ENCODE measurements around the gene FARSB.

The FARSB gene

DNA sequence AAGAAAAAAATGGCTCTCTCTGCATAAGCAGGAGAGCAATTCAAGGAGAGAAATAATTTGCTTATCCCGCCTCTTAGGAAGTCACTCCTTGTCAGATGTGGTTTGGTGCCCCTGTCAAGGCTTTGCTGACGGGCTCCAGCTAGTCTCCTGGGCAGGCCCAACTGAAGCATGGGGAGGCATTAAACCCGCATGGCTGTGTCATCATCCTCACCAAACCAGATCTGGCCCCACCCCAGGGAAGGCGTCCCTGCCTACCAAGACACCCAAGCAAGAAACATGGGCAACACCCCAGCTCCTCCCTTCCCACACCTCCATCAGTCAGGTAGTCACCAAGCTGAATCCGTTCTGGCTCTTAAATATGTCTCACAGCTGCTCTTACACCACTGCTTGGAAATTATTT is 123.6 kb downstream of the FARSB start:
- no peak for DNase-seq (ENCODE audit: low read depth in 2 of 2)
- no peak for TF ChIP-seq CTCF (IDR thresholded peaks at IDR 0.05; ENCODE audit: low read depth, low read length)
- H3K4me3 ChIP-seq (replicated peaks in 1 of 2; ENCODE audit: low read depth in 2 of 2, low read length in 2 of 2) = no peak overlapping the region

DNA sequence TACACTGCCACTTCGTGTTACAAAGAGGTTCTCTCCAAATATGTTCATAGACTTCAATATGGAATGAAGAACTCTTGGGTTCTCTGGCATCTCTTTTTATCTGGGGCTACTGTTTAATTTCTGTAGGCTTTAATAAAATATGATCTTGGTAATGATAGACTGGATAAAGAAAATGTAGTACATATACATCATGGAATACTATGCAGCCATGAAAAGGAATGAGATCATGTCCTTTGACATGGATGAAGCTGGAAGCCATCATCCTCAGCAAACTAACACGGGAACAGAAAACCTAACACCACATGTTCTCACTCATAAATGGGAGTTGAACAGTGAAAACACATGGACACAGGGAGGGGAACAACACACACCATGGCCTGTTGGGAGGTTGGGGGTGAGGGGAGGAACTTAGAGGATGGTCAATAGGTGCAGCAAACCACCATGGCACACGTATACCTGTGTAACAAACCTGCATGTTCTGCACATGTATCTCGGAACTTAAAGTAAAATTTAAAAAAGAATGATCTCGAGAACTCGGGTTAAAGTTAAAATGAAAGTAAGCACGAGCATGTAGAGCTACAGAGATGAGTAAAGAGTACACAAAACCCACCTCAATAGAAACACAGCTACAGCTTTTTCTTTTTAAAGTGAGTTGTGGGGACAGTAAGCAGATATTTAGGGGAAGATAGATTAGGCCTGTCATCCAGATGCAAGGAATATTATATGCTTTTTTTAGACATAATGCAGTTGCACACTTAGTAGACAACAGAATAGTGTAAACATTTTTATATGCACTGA is 129.2 kb downstream of the FARSB start:
- no peak overlapping the region for H3K4me3 ChIP-seq (replicated peaks in 1 of 2; ENCODE audit: low read depth in 2 of 2, low read length in 2 of 2)
- TF ChIP-seq CTCF (IDR thresholded peaks at IDR 0.05; ENCODE audit: low read depth, low read length) = no peak
- no peak for DNase-seq (ENCODE audit: low read depth in 2 of 2)

- TF ChIP-seq CTCF (IDR thresholded peaks at IDR 0.05; ENCODE audit: low read depth, low read length) = no peak
- no peak overlapping the region for H3K4me3 ChIP-seq (replicated peaks in 1 of 2; ENCODE audit: low read depth in 2 of 2, low read length in 2 of 2)
- peak in 1 of 2 donors; percentile 24 for DNase-seq (ENCODE audit: low read depth in 2 of 2)
These were observed 130.1 kb downstream of the FARSB start for GRCh38 chr2:222525811-222526210.

DNA sequence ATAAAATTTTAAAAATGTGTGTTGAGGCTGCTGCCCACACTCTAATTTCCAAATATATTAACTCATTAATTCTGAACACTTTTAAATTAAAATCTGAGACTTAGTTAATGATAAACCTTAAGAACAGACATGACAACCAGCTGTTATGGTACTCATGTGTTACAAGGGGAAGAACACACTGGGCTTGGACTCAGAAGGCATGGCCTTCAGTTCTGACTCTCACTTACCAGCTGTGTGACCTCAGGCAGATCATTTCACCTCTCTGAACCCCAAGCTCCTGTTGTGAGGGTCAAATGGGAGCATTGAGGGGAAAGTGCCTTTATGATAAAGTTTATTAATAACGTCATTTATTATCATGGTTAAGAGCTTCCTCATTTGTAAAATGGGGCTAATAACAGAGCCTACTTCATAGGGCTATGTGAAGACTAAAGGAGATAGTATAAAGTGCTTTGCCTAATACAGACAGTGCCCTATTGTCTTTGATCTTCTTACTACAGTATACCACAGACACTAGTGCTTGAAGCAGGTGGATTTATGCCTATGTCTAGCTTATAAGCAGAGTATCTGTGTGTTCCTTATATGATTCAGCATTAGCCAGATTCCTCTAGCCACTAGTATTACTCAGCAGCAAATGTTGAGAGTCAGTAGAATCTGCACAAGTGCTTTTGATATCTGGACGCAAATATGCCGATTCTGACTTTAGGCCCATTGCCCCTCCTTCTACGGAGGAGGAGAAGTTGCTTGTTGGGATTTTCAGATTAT is 131.9 kb downstream of the FARSB start:
- no peak for DNase-seq (ENCODE audit: low read depth in 2 of 2)
- no peak overlapping the region for H3K4me3 ChIP-seq (replicated peaks in 1 of 2; ENCODE audit: low read depth in 2 of 2, low read length in 2 of 2)
- TF ChIP-seq CTCF (IDR thresholded peaks at IDR 0.05; ENCODE audit: low read depth, low read length) = no peak

GRCh38 chr2:222522082-222522481 is 133.8 kb downstream of the FARSB start:
- no peak for DNase-seq (ENCODE audit: low read depth in 2 of 2)
- TF ChIP-seq CTCF (IDR thresholded peaks at IDR 0.05; ENCODE audit: low read depth, low read length) = no peak
- H3K4me3 ChIP-seq (replicated peaks in 1 of 2; ENCODE audit: low read depth in 2 of 2, low read length in 2 of 2) = no peak overlapping the region

DNA sequence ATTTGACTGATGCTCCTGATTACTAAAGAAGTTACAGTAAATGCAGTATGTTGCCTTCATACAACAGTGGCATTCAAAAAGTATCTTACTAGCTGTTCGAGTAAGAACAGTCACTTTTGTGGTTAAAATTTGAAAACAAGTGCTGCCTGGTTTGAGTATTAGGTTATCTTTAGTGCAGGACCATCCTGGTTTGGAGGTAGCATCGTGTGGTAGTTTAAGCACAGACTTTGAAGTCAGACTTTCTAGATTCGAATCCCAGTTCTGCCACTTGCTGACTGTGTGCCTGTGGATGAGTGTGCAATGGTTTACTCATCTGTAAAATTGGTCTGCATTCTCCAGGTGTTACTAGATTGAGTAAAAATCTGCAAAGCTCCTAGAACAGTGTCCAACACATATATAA is 134.8 kb downstream of the FARSB start:
- DNase-seq (ENCODE audit: low read depth in 2 of 2) = no peak
- no peak overlapping the region for H3K4me3 ChIP-seq (replicated peaks in 1 of 2; ENCODE audit: low read depth in 2 of 2, low read length in 2 of 2)
- no peak for TF ChIP-seq CTCF (IDR thresholded peaks at IDR 0.05; ENCODE audit: low read depth, low read length)
